Endothelial cell (in vitro differentiated cells): ENCODE results near the gene NFATC1. TPM values are rescaled to one million over a fixed set of nuclear protein-coding genes. Genes with fewer than 3 reads are reported as not detected.

Experiments
- DNase-seq: peaks from one replicate; pipeline ENCODE4 v3.0.0; 2021; ENCODE audit warnings: low spot score
- H3K27ac Mint-ChIP-seq: one replicate; pipeline ENCODE4 v1.8.0; 2021; ENCODE audit warnings: mixed read lengths, inconsistent platforms; ENCODE audit not compliant: unreplicated experiment
- H3K27me3 Mint-ChIP-seq: one replicate; pipeline ENCODE4 v1.8.0; 2021; ENCODE audit warnings: mild to moderate bottlenecking, moderate library complexity, mixed read lengths, inconsistent platforms; ENCODE audit not compliant: unreplicated experiment
- H3K36me3 Mint-ChIP-seq: one replicate; pipeline ENCODE4 v1.8.0; 2021; ENCODE audit warnings: mild to moderate bottlenecking, low read depth, mixed read lengths, inconsistent platforms; ENCODE audit not compliant: unreplicated experiment
- H3K4me1 Mint-ChIP-seq: one replicate; pipeline ENCODE4 v1.8.0; 2021; ENCODE audit warnings: mild to moderate bottlenecking, mixed read lengths, inconsistent platforms; ENCODE audit not compliant: unreplicated experiment
- H3K4me3 Mint-ChIP-seq: one replicate; pipeline ENCODE4 v1.8.0; 2021; ENCODE audit warnings: mild to moderate bottlenecking, mixed read lengths, inconsistent platforms; ENCODE audit not compliant: unreplicated experiment
- H3K9me3 Mint-ChIP-seq: one replicate; pipeline ENCODE4 v1.8.0; 2021; ENCODE audit warnings: mixed read lengths, inconsistent platforms; ENCODE audit not compliant: unreplicated experiment
- total RNA-seq: library from RNA; stranded (reverse); fragmentation: NEBNext Ultra II Directional; extraction: Animal tissue kit (Norgen Biotek cat#: 25700); gene quantifications from one replicate; pipeline ENCODE4 v1.2.1, GENCODE V29; 2021; ENCODE audit not compliant: unreplicated experiment
- TF ChIP-seq, protein P1 (sequence below): fragments of 200-600 bp; sonication (generic); IDR thresholded peaks from one replicate; pipeline ENCODE4 v1.5.0; 2021; ENCODE audit warnings: antibody characterized with exemption; ENCODE audit not compliant: unreplicated experiment

The NFATC1 gene
- total RNA-seq, 1 donor from 2014 or later = 40.6 TPM

DNA sequence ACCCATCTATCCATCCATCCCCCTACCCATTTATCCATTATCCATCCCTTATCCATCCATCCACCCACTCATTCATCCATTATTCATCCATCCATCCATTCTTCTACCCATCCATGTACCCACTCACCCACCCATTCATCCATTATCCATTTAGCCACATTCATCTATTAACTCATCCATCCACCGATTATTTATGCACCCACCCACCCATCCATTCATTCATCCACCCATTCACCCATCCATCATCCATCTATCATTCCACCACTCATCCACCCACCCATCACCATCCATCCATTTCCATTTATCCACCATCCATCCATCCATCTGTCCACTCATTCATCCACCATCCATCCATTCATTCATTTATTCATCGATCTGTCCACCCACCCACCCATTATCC is 146.5 kb downstream of the NFATC1 start:
- Mint-ChIP-seq H3K9me3 (peaks cover 6% of the 10 kb centered on the region), H3K36me3 (peaks cover 6% of the 10 kb centered on the region), H3K27ac (peak overlapping the region; percentile 26), H3K27me3 (peaks cover 11% of the 10 kb centered on the region), H3K4me3 (no peak overlapping the region), H3K4me1 (peaks cover 5% of the 10 kb centered on the region)
- no peak for DNase-seq
- TF ChIP-seq, protein P1, sequence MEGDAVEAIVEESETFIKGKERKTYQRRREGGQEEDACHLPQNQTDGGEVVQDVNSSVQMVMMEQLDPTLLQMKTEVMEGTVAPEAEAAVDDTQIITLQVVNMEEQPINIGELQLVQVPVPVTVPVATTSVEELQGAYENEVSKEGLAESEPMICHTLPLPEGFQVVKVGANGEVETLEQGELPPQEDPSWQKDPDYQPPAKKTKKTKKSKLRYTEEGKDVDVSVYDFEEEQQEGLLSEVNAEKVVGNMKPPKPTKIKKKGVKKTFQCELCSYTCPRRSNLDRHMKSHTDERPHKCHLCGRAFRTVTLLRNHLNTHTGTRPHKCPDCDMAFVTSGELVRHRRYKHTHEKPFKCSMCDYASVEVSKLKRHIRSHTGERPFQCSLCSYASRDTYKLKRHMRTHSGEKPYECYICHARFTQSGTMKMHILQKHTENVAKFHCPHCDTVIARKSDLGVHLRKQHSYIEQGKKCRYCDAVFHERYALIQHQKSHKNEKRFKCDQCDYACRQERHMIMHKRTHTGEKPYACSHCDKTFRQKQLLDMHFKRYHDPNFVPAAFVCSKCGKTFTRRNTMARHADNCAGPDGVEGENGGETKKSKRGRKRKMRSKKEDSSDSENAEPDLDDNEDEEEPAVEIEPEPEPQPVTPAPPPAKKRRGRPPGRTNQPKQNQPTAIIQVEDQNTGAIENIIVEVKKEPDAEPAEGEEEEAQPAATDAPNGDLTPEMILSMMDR = no peak

DNA sequence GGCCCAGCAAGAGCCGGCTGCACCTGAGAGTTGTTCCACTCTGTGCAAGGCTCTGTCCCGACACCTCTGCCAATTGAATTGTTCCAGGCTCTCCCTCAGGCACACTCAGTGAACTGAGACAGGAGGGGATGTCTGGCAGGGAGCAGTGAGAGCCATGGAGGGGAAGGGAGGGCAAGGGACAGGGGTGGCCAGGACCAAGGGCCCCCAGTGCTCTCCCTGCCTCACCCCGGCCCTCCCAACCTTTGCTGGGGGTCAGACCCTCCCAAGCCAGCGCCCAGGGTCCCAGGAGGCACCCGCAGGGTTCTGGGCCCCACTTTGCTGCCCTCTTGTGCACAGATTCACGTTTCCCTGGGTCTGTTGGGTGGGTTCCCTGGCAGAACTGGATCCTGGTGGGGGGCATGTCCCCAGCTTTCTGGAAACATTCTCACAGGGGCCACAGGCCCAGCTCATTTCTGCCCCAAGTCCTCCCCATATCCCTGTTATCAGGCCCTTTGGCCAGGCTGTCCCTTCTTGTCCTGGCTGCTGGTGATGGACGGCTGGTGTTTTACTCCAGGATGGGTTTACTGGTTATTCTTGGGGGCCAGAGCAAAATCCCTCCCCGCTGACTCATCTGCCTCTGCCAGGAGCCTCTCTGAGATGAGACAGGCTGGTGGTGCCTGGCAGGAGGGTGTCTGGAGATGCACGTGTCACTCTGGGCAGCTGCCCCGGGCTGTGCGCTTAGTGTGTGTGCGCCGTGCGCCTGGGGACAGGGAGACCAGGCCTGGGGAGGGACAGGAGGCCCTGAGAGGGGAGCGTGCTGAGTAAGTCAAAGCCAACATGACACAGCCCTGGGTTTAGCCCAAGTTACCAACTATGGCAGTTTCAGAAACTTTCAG is 147.4 kb downstream of the NFATC1 start:
- peaks cover 11% of the 10 kb centered on the region for H3K27me3 Mint-ChIP-seq
- no peak for DNase-seq

DNA sequence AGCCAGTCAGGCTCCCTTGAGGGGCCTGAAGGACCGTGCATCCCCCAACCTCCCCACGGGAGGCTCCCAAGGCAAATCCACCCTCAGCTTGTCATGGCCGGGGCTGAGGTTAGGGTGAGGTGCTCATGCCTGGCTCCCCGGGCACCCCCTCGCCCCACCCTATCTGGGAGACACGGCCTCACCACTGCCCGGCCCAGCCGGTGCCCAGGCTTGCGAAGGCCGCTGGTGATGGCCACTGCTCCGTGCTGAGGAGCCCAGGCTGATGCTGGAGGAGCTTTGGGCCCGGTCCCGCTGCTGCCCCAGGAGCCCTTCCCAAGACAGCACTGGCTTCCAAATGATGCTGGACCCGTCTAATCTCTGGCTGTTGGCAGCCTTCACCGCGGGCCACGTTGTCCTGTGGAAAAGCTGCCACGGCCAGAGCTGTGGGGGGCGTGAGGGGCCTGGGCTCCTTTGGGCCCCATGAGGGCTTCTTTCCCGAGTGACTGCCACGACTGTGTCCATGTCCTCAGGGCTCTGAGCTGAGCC is 148.2 kb downstream of the NFATC1 start:
- Mint-ChIP-seq H3K4me3 (no peak overlapping the region), H3K9me3 (no peaks in the 10 kb centered on the region)

More for the DNA sequence above, 147.4 kb downstream of the NFATC1 start:
- H3K4me3 Mint-ChIP-seq = no peak overlapping the region
- H3K4me1 Mint-ChIP-seq = peaks cover 5% of the 10 kb centered on the region
- H3K27ac Mint-ChIP-seq = no peak overlapping the region
- TF ChIP-seq, protein P1 = no peak
- H3K36me3 Mint-ChIP-seq = no peaks in the 10 kb centered on the region
- H3K9me3 Mint-ChIP-seq = no peaks in the 10 kb centered on the region

DNA sequence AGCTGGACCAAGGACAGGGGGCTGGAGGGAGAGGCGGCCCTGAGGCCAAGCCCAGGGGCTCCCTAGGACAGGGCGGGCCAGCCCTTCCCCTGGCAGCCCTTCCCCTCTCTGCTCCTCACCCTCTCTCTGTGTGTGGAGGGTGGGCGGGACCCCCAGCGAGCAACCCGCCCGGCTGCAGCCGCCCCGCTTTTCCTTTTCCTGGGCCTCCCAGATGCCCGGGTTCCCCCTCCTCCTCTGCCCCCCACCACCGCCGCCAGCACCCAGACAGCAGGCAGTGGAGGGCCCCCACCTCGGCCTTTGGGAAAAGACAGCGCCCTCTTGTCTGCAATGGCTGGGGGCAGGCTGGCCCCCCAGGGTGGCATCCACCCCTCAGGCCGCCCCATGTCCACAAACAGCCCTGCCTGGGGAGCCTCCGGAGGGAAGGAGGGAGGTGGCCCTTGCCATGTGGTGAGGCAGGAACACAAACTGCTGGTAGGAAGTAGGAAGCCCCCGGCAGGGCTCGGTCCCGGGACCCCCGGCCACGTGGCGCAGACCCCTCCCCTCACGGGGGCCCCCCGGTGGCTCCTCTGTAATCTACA is 148.7 kb downstream of the NFATC1 start:
- Mint-ChIP-seq H3K27ac (no peak overlapping the region), H3K27me3 (peaks cover 14% of the 10 kb centered on the region), H3K36me3 (no peaks in the 10 kb centered on the region), H3K9me3 (no peaks in the 10 kb centered on the region), H3K4me3 (no peak overlapping the region), H3K4me1 (peaks cover 1% of the 10 kb centered on the region)
- TF ChIP-seq, protein P1 = no peak
- DNase-seq = no peak

More for the DNA sequence above, 148.2 kb downstream of the NFATC1 start:
- Mint-ChIP-seq H3K27ac (no peak overlapping the region), H3K27me3 (peaks cover 14% of the 10 kb centered on the region), H3K4me1 (peaks cover 5% of the 10 kb centered on the region), H3K36me3 (no peaks in the 10 kb centered on the region)
- DNase-seq = no peak
- TF ChIP-seq, protein P1 = no peak

DNA sequence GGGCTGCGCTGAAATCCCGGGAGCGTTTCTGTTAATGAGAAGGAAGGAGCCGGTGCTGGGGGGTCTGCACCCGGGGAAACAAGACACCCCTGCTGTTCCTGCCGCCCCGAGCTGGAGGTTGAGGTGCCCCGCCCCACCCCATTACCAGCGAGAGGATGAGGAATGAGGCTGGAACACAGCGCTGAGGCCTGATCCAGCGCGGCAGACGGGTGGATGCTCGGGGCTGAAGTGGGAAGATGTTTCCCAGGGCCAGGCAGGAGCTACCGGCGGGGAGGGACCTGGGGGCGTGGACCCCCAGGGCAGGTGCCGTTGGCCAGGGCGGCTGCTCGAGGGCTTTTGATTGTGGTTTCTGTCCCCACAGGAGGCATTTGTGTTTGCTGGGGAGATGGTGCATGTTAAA is 149.5 kb downstream of the NFATC1 start:
- Mint-ChIP-seq H3K4me3 (no peak overlapping the region), H3K27ac (no peak overlapping the region), H3K4me1 (no peaks in the 10 kb centered on the region), H3K36me3 (no peaks in the 10 kb centered on the region), H3K27me3 (peaks cover 14% of the 10 kb centered on the region), H3K9me3 (no peaks in the 10 kb centered on the region)
- TF ChIP-seq, protein P1 = no peak
- DNase-seq = no peak
